ENCODE data around the gene ATP8A2. TPM values are rescaled to one million over a fixed set of nuclear protein-coding genes. Genes with fewer than 3 reads are reported as not detected.

ATP8A2 gene
- total and polyA plus RNA-seq, 10 of the 15 experiments (the other 5 are each of a cell fraction or from before 2014, with no cell fraction given): 0.01 to 0.04 (median 0.04) TPM; not detected in 7

GRCh38 chr13:25525884-25526283 is 154.1 kb downstream of the ATP8A2 start (continued):
- TF ChIP-seq RELB (IDR thresholded peaks at IDR 0.05; ENCODE audit: low read depth) (0 out of 2 replicates have a peak, but pooled peaks have one; percentile 31), KDM1A (IDR thresholded peaks at IDR 0.05; ENCODE audit: borderline replicate concordance) (no peak), HSF1 (IDR thresholded peaks at IDR 0.05; ENCODE audit: low read depth, low read length) (no peak), NKRF (conservative IDR thresholded peaks at IDR 0.05) (no peak), IRF3 (IDR thresholded peaks at IDR 0.05) (no peak), EED (IDR thresholded peaks at IDR 0.05; ENCODE audit: low read depth) (no peak), CHD2 (IDR thresholded peaks at IDR 0.05; ENCODE audit: borderline replicate concordance, low read depth, low read length) (no peak), SREBF2 (IDR thresholded peaks at IDR 0.05; ENCODE audit: low read length) (no peak), POLR2A (IDR thresholded peaks at IDR 0.05; ENCODE audit: low read depth, low read length) (no peak), PBX3 (IDR thresholded peaks at IDR 0.05; ENCODE audit: insufficient replicate concordance, low read depth, low read length) (no peak), EGR1 (IDR thresholded peaks at IDR 0.05; ENCODE audit: borderline replicate concordance in 1 of 2, low read depth in 2 of 2, low read length in 2 of 2) (no peak), ESRRA (IDR thresholded peaks at IDR 0.05; ENCODE audit: low read length) (no peak), MEF2B (IDR thresholded peaks at IDR 0.05; ENCODE audit: partially characterized antibody, poor library complexity, severe bottlenecking) (no peak), MYB (IDR thresholded peaks at IDR 0.05; ENCODE audit: borderline replicate concordance, low read depth, low read length) (no peak), RB1 (IDR thresholded peaks at IDR 0.05; ENCODE audit: borderline replicate concordance) (no peak), DPF2 (IDR thresholded peaks at IDR 0.05) (0 out of 2 replicates have a peak, but pooled peaks have one; percentile 15), BCL11A (IDR thresholded peaks at IDR 0.05; ENCODE audit: low read depth, low read length) (peak; percentile 81), BACH1 (IDR thresholded peaks at IDR 0.05; ENCODE audit: borderline replicate concordance) (no peak), HDGF (IDR thresholded peaks at IDR 0.05) (no peak), MAX (IDR thresholded peaks at IDR 0.05; ENCODE audit: low read depth, low read length) (no peak), MYC (IDR thresholded peaks at IDR 0.05; ENCODE audit: insufficient read depth, insufficient read length, insufficient replicate concordance, low read length, severe bottlenecking) (no peak), ATF2 (IDR thresholded peaks at IDR 0.05; ENCODE audit: low read length) (0 out of 2 replicates have a peak, but pooled peaks have one; percentile 26)

All from GM12878 (cell line).